Trophoblast cell (in vitro differentiated cells and primary cell): ENCODE data around the gene PDE4D.

ENCODE experiments used
- DNase-seq, 2 donors: peaks; one replicate each; pipeline ENCODE4 v3.0.0-alpha.2; 2016
- H2AFZ ChIP-seq: 2 replicates; pipeline ENCODE4 v1.6.1; 2013; ENCODE audit warnings: low read length, moderate library complexity, mild to moderate bottlenecking; ENCODE audit not compliant: insufficient read depth, poor library complexity
- H2AK5ac ChIP-seq: 2 replicates; pipeline ENCODE4 v1.6.1; 2013; ENCODE audit warnings: mild to moderate bottlenecking, low read length
- H2BK120ac ChIP-seq: 2 replicates; pipeline ENCODE4 v1.6.1; 2013; ENCODE audit warnings: low read length, mild to moderate bottlenecking, moderate library complexity; ENCODE audit not compliant: insufficient read depth, poor library complexity
- H2BK12ac ChIP-seq: 2 replicates; pipeline ENCODE4 v1.6.1; 2013; ENCODE audit warnings: mild to moderate bottlenecking, low read length, moderate library complexity
- H2BK5ac ChIP-seq: 2 replicates; pipeline ENCODE4 v1.6.1; 2013; ENCODE audit warnings: low read length, low read depth, moderate library complexity, mild to moderate bottlenecking; ENCODE audit not compliant: poor library complexity
- H3K14ac ChIP-seq: 2 replicates; pipeline ENCODE4 v1.6.1; 2013; ENCODE audit warnings: mild to moderate bottlenecking, low read length
- H3K18ac ChIP-seq: 2 replicates; pipeline ENCODE4 v1.6.1; 2013; ENCODE audit warnings: mild to moderate bottlenecking, low read length
- H3K23ac ChIP-seq: 2 replicates; pipeline ENCODE4 v1.6.1; 2013; ENCODE audit warnings: low read length
- H3K27ac ChIP-seq: 2 replicates; pipeline ENCODE4 v1.5.1; 2013; ENCODE audit warnings: low read depth, mild to moderate bottlenecking, inconsistent platforms, low read length, moderate library complexity
- H3K27me3 ChIP-seq: 2 replicates; pipeline ENCODE4 v1.6.1; 2013; ENCODE audit warnings: inconsistent platforms, mild to moderate bottlenecking, low read length, moderate library complexity; ENCODE audit not compliant: insufficient read depth
- H3K36me3 ChIP-seq, 2 experiments: 1 replicate in 1 of 2; 2 replicates in 1 of 2; pipeline ENCODE4 v1.6.1; 2013; ENCODE audit warnings: low read length in 2 of 2, mild to moderate bottlenecking in 2 of 2, moderate library complexity in 1 of 2; ENCODE audit not compliant: insufficient read depth in 2 of 2, control insufficient read depth in 1 of 2
- H3K4ac ChIP-seq: 2 replicates; pipeline ENCODE4 v1.6.1; 2013; ENCODE audit warnings: low read depth, mild to moderate bottlenecking, low read length, moderate library complexity
- H3K4me1 ChIP-seq, 2 experiments: 1 replicate in 1 of 2; 2 replicates in 1 of 2; pipeline ENCODE4 v1.6.1; 2013; ENCODE audit warnings: low read length in 2 of 2, mild to moderate bottlenecking in 2 of 2, moderate library complexity in 1 of 2; ENCODE audit not compliant: insufficient read depth in 2 of 2, control insufficient read depth in 1 of 2
- H3K4me2 ChIP-seq: 2 replicates; pipeline ENCODE4 v1.6.1; 2013; ENCODE audit warnings: inconsistent platforms, mild to moderate bottlenecking, low read length, moderate library complexity
- H3K4me3 ChIP-seq: 2 replicates; pipeline ENCODE4 v1.5.1; 2013; ENCODE audit warnings: mild to moderate bottlenecking, low read depth, low read length, inconsistent platforms
- H3K79me1 ChIP-seq: one replicate; pipeline ENCODE4 v1.6.1; 2013; ENCODE audit warnings: low read length
- H3K79me2 ChIP-seq: 2 replicates; pipeline ENCODE4 v1.6.1; 2013; ENCODE audit warnings: low read length, mild to moderate bottlenecking; ENCODE audit not compliant: control insufficient read depth, insufficient read depth, poor library complexity
- H3K9ac ChIP-seq: 2 replicates; pipeline ENCODE4 v1.6.1; 2013; ENCODE audit warnings: mild to moderate bottlenecking, low read length
- H3K9me3 ChIP-seq: 2 replicates; pipeline ENCODE4 v1.6.1; 2013; ENCODE audit warnings: low read depth, mild to moderate bottlenecking, control low read depth, inconsistent platforms, low read length; ENCODE audit not compliant: insufficient read depth
- H4K12ac ChIP-seq: 2 replicates; pipeline ENCODE4 v1.6.1; 2013; ENCODE audit warnings: low read depth, mild to moderate bottlenecking, low read length, moderate library complexity
- H4K8ac ChIP-seq: 2 replicates; pipeline ENCODE4 v1.6.1; 2013; ENCODE audit warnings: low read depth, mild to moderate bottlenecking, low read length, moderate library complexity
- H4K91ac ChIP-seq: one replicate; pipeline ENCODE4 v1.6.1; 2013; ENCODE audit warnings: low read depth, mild to moderate bottlenecking, low read length, moderate library complexity
- WGBS: extraction: QIAGEN DNeasy Blood & Tissue Kit; methylation state at CpG from one replicate; pipeline ENCODE4 v1.1.7; 2013; ENCODE audit warnings: missing lambda C conversion rate; ENCODE audit not compliant: insufficient read length, insufficient coverage; ENCODE audit errors: extremely low coverage; 5-methylcytosine and 5-hydroxymethylcytosine counted together

The PDE4D gene

DNA sequence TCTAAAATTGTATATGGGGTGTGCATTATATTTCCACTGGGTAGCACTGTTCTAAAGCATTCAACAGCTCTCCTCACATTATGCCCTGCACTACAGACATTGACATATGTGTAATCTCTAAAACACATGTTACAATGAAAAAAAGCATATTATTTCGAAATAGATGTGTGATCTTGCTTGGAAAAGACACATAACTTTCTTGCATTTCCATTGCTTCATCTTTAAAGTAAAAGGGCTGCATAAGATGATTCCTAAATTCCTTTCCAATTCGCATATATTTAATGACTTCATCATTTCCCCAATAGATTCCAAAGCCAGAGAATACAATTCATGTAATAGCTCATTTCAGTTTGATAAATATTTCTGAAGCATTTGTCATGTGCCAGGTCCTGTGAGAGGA, 566.9 kb downstream of the PDE4D start:
- H2BK120ac ChIP-seq, result no peak overlapping the region
- no peak overlapping the region for H3K18ac ChIP-seq
- H3K27ac ChIP-seq, result no peak overlapping the region
- no peak overlapping the region for H3K4ac ChIP-seq
- H3K36me3 ChIP-seq, result no peaks in the 10 kb centered on the region
- no peak for DNase-seq
- H2AK5ac ChIP-seq, result no peak overlapping the region
- no peaks in the 10 kb centered on the region for H3K9me3 ChIP-seq
- H2BK5ac ChIP-seq, result no peak overlapping the region
- no peak overlapping the region for H3K4me3 ChIP-seq
- H4K12ac ChIP-seq, result no peak overlapping the region
- H2BK12ac ChIP-seq, result no peak overlapping the region
- no peaks in the 10 kb centered on the region for H3K27me3 ChIP-seq
- WGBS, result no CpG with 5 or more reads among the region's 2 CpGs
- no peak overlapping the region for H4K91ac ChIP-seq
- H3K4me2 ChIP-seq, result no peak overlapping the region
- H4K8ac ChIP-seq, result no peak overlapping the region
- no peak overlapping the region for H2AFZ ChIP-seq
- no peaks in the 10 kb centered on the region for H3K4me1 ChIP-seq
- no peaks in the 10 kb centered on the region for H3K79me2 ChIP-seq
- no peak overlapping the region for H3K14ac ChIP-seq
- H3K9ac ChIP-seq, result no peak overlapping the region
- no peak overlapping the region for H3K23ac ChIP-seq
- no peaks in the 10 kb centered on the region for H3K79me1 ChIP-seq

GRCh38 chr5:59325070-59325469, 568.5 kb downstream of the PDE4D start:
- no peak overlapping the region for H2AFZ ChIP-seq
- no peak for DNase-seq

GRCh38 chr5:59322894-59323293, 570.6 kb downstream of the PDE4D start:
- no peak overlapping the region for H3K4ac ChIP-seq
- DNase-seq, result no peak
- H3K9me3 ChIP-seq, result no peaks in the 10 kb centered on the region
- H3K79me1 ChIP-seq, result no peaks in the 10 kb centered on the region
- no CpG with 5 or more reads among the region's 2 CpGs for WGBS
- no peaks in the 10 kb centered on the region for H3K4me1 ChIP-seq
- no peak overlapping the region for H4K12ac ChIP-seq
- no peak overlapping the region for H4K8ac ChIP-seq
- no peak overlapping the region for H2AFZ ChIP-seq
- no peak overlapping the region for H4K91ac ChIP-seq
- H3K27me3 ChIP-seq, result no peaks in the 10 kb centered on the region
- H3K18ac ChIP-seq, result no peak overlapping the region
- H2BK12ac ChIP-seq, result no peak overlapping the region
- no peak overlapping the region for H2BK120ac ChIP-seq
- H3K4me3 ChIP-seq, result no peak overlapping the region
- no peak overlapping the region for H3K14ac ChIP-seq
- H3K4me2 ChIP-seq, result no peak overlapping the region
- no peak overlapping the region for H3K23ac ChIP-seq
- H3K9ac ChIP-seq, result no peak overlapping the region
- no peak overlapping the region for H2AK5ac ChIP-seq
- H3K27ac ChIP-seq, result no peak overlapping the region
- no peak overlapping the region for H2BK5ac ChIP-seq
- H3K79me2 ChIP-seq, result no peaks in the 10 kb centered on the region
- no peaks in the 10 kb centered on the region for H3K36me3 ChIP-seq

More at GRCh38 chr5:59325070-59325469, 568.5 kb downstream of the PDE4D start:
- WGBS, result no CpG with 5 or more reads among the region's 2 CpGs
- no peak overlapping the region for H3K4me2 ChIP-seq
- no peak overlapping the region for H3K14ac ChIP-seq
- no peaks in the 10 kb centered on the region for H3K36me3 ChIP-seq
- H3K27me3 ChIP-seq, result no peaks in the 10 kb centered on the region
- no peaks in the 10 kb centered on the region for H3K79me1 ChIP-seq
- H3K4ac ChIP-seq, result no peak overlapping the region
- no peak overlapping the region for H3K23ac ChIP-seq
- no peak overlapping the region for H3K27ac ChIP-seq
- no peak overlapping the region for H3K18ac ChIP-seq
- no peaks in the 10 kb centered on the region for H3K79me2 ChIP-seq
- no peak overlapping the region for H2BK12ac ChIP-seq
- no peaks in the 10 kb centered on the region for H3K9me3 ChIP-seq
- H3K4me1 ChIP-seq, result no peaks in the 10 kb centered on the region
- no peak overlapping the region for H4K8ac ChIP-seq
- no peak overlapping the region for H3K4me3 ChIP-seq
- H2BK5ac ChIP-seq, result no peak overlapping the region
- no peak overlapping the region for H2BK120ac ChIP-seq
- H4K91ac ChIP-seq, result no peak overlapping the region
- no peak overlapping the region for H3K9ac ChIP-seq
- no peak overlapping the region for H4K12ac ChIP-seq
- no peak overlapping the region for H2AK5ac ChIP-seq

DNA sequence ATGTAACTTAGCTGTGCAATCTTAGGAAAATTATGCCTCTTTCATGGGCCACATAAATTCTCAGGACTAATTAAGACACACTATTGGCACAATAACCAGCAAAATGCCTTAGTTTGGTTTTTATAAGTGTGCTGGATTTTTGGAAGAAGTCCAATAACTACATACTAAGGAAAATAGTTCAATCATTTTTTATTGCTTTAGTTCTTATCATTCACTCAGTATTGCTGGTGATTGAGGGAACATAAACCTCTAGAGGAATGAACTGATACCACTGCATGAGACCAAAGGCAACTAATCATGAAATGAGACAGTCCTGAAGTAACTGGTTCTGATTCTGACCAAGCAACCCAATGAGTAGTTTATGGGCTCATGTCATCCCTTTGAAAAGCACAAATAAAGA, 571.5 kb downstream of the PDE4D start:
- H2BK120ac ChIP-seq, result no peak overlapping the region
- H4K91ac ChIP-seq, result no peak overlapping the region
- no peak overlapping the region for H3K9ac ChIP-seq
- H3K79me2 ChIP-seq, result no peaks in the 10 kb centered on the region
- no peak overlapping the region for H3K4me2 ChIP-seq
- H2AFZ ChIP-seq, result no peak overlapping the region
- H2BK5ac ChIP-seq, result no peak overlapping the region
- H4K8ac ChIP-seq, result no peak overlapping the region
- no peak overlapping the region for H3K4me3 ChIP-seq
- no peak overlapping the region for H3K18ac ChIP-seq
- H3K27ac ChIP-seq, result no peak overlapping the region
- no peaks in the 10 kb centered on the region for H3K27me3 ChIP-seq
- H3K23ac ChIP-seq, result no peak overlapping the region
- no peak overlapping the region for H2AK5ac ChIP-seq
- H3K9me3 ChIP-seq, result no peaks in the 10 kb centered on the region
- H3K14ac ChIP-seq, result no peak overlapping the region
- H3K4ac ChIP-seq, result no peak overlapping the region
- no peak overlapping the region for H4K12ac ChIP-seq
- H3K79me1 ChIP-seq, result peaks cover 1% of the 10 kb centered on the region
- no peak for DNase-seq
- no peaks in the 10 kb centered on the region for H3K36me3 ChIP-seq
- no peak overlapping the region for H2BK12ac ChIP-seq
- peaks cover 3 to 4% of the 10 kb centered on the region in 2 experiments for H3K4me1 ChIP-seq
